IPS-NIHi7 (cell line): ENCODE data around the gene TNPO2.
"Not testable (repeated sequence)": the region's sequence is repeated elsewhere in the genome, so short reads cannot be mapped to it uniquely, and the experiment has no call there.

Experiments used
- DNase-seq: peaks from one replicate; pipeline ENCODE4 v3.0.0; 2012; ENCODE audit warnings: mixed read lengths; ENCODE audit errors: extremely low spot score

The TNPO2 gene

DNA sequence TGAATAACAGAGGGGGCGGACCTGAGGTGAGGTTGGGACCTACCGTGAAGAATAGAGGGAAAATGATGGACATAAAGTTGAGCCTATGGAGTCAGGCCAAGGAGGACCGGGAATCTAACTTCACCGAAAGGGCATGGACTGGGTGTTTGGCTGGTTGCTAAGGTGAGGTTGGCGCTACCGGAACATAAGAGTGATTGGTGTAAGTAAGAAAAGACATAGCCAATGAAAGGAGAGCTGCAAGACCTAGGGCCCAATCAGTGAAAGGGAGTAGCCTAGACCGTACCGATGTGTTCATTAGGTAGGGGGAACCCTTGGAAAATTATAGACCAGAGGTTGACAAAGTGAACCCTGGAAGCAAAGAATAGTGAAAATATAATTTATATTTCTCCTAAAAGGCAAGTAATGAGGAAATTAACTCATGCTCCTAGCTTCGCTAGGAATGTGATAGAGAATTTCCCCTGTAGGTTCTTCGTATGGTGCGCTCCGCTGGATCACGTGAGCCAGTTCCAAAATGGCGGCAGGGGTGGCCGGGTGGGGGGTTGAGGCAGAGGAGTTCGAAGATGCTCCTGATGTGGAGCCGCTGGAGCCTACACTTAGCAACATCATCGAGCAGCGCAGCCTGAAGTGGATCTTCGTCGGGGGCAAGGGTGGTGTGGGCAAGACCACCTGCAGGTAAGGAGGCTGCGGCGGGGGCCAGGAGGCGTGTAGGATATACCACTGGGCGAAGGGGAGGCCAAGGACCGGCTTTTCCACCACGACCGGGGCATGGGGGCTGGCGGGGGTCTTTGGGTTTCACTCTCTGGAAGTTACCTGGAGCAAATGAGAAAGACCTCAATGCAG lies 13.5 kb upstream of the TNPO2 start, which contains the start of gene GET3:
TSS of gene GET3 (plus strand) at position 503 of the 840 bp plus-strand sequence. CDS start at position 512, 9 bp downstream.
- peak; percentile 96 for DNase-seq

DNA sequence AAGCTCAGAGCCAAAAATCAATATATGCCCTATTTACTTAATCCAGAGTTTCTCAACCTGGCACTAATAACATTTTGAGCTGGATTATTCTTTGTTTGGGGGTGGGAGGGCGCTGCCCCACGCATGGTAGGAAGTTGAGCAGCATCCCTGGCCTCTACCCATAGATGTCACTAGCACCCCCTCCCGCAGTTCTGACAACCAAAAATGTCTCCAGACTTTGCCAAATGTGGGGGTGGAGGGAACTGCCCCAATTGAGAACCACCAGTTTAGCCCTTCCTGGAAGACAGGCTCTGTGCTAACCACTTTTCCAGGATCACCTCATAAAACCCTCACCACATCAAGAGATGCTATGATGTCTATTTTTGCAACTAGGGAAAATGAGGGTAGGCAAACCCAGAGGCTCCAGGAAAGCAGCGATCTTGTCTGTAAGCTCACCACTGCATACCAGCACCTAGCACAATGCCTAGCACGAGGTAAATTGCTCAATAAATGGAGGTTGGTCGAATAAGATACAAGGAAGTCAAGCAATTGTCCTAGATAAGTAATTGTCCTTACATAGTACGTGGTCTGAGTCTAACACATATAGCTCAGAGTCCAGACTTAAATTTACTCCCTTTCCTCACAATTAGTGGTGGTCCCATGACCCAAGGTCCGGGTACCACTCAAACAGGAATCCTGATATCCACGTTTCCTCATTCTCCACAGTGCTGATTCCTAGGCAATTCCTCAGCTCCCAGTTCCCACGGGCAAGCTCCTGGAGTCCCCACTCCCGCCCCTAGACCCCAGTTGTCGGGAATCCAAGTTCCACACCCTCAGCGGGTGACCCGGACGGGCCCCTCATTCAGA lies 9.9 kb upstream of the TNPO2 start:
- no peak for DNase-seq

DNA sequence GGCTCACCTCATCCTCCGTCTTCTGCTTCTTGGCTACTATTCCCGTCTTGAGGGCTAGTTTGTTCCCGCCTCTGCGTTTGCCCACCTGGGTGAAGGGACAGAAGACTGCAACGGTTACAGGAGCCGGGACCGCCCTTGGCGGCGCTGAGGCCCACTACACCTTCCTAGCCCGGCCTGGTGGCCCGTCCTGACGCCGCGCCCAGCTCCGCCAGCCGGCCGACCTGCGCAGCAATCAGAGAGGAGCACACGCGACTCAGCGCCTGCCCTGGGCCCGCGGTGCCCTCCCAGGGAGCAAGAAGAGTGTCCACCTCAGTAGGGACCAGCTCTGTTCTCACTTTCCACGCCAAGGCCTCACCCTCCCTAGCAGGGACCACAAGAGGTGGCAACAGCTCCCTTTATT lies 7.6 kb upstream of the TNPO2 start:
- no peak for DNase-seq

DNA sequence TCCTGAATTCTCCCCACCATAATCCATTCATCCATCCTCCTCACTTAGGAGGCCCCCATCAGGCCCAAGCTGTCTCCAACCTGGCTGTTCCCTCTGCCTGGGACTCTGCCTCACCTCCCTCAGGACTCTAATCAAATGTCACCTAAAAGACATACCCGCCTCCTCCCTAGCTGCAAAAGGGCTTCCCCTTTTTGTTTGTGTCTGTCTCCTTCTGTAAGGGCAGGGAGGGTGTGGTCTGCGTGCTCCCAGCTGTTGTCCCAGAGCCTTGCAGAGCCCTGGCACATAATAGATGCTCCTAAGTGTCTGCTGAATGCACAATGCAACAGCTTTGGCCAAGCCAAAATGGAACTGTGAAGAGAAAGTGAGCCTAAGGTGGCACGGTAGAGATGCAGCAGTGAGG lies 6.3 kb upstream of the TNPO2 start:
- no peak for DNase-seq

DNA sequence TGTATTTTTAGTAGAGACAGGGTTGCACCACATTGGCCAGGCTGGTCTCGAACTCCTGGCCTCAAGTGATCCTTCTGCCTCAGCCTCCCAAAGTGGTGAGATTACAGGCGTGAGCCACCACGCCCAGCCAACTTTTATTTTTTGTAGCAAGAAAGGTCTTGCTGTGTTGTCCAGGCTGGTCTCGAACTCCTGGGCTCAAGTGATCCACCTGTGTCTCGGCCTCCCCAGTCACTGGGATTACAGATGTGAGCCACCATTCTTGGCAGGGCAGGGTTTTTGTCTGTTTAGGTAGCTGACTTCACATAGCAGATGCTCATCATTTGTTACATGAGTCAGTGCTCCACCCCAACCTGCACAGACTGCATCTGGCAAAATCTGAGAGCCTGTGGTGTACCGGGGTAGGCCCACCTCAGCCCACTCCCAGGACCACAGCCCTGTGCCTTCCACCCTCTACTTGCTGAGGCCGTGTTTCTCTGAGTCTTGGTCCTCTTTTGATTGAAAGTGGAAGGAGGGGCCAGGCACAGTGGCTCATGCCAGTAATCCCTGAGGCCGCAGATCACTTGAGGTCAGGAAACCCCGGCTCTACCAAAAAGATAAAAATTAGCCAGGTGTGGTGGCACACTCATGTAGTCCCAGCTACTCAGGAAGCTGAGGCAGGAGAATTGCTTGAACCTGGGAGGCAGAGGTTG lies 4.2 kb upstream of the TNPO2 start:
- no peak for DNase-seq

DNA sequence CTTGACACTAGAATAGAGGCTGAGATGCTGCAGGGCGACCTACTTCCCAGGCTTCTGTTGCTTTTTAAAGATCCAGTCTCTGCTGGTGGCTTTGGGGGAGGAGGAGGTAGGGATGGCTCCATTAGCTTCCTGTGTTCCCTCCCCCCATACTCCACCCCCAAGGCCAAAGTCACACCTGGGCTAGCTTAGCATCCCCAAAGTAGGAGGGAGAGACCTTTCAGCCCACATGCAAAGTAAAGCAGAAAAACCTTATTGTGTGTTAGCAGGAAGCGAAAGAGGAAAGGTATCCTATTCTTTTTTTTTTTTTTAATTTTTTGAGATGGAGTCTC lies 3.2 kb upstream of the TNPO2 start:
- no peak for DNase-seq

DNA sequence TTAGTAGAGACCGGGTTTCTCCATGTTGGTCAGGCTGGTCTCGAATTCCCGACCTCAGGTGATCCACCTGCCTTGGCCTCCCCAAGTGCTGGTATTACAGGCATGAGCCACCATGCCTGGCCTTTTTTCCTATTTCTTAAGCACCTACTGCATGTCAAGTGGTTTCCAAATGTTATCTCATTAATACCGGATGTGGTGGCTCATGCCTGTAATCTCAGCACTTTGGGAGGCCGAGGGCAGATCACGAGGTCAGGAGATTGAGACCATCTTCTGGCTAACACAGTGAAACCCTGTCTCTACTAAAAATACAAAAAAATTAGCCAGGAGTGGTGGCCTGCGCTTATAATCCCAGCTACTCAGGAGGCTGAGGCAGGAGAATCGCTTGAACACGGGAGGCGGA lies 1.9 kb upstream of the TNPO2 start:
- not testable (repeated sequence) for DNase-seq

DNA sequence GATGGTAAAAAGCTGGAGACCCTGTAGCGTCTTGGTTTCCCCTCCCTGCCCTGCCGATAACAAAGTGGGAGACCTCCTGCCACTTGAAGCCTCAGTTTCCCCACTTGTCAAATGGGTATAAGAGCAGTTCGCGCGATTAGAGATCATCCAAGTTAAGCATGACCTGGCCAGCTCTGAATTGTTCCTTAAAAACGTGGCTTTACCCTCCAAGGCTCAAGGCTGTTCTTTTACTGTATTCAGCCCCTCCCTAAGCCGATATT lies 421 bp downstream of the TNPO2 start:
- no peak for DNase-seq

DNA sequence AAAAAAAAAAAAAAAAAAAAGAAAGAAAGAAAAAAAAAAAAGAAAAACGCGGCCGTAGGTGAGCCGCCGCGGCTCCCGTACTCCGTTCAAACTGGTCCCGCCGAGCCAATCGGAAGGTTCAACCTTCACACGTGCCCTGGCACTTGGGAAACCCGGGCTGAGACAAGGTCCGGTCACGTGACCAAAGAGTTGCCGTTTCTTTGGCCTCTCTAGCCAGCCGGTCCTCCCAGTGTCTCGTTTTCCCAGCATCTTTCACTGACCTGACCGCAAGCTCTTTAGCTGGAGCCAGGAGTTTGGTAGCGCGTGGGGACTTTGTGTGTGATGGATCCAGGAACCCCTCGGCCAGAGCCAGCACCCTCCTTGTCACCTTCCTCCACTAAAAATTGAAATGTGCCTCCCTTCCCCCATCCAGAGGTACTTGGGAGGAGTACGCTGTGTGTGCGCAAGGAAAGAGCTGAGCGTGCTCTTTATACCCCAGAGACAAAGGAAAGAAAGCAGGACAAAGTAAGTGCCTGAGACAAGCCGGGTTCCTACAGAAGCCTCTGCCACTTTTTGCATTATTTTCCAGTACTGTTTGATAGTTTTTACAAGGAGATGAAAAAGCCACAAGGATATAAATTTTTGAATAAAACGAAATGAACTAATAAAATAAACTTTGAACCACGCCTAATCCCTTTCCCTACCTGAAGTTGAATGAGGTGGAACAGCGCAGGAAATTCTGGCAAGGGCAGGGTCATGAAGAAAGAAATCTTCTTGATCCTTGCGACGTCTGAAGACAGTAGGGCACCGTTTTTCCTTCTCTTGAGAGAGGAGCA lies 959 bp downstream of the TNPO2 start:
- DNase-seq, result peak; percentile 95

DNA sequence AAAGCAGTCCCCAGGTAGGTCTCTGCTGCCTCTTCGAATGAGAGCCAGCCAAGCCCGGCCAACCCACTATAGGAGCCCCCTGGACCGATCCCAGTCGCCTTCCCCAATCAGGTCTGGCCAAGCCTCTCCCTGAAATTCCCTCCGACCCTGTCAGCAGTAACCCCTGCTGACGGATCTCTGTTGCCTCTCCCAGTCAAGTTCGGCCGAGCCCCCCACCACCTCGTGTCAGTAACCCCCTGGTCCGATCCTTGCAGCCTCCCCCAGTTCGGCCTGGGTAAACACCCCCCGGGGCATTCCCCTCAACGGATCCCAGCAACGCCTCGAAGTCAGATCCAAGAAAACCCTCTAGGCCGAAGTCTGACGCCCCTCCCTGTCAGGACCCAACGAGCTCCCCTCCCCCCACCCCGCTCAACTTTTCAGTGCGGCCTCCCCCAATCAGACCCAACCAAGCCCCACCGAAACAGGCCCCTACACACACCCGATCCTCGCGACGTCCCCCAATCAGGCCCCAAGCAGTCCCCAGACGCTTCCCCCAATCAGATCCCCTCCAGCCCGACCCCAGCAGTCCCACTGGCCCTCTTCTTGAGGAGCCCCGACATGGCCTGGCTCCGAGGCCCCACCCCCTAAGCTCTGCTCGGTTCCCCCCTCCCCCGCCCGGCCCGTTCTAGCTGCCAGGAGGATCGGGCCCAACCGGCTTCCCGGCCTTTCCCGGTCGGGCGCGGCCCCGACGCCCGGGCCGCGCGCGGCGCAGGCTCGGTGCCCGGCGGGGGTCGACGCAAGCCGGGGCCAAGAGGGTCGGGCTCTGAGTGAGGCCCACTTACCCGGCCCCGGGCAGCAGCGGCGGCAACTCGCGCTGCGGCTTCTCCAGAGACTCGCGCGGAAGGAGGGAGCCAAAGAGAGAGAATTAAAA lies 1.8 kb downstream of the TNPO2 start:
- DNase-seq, result peak; percentile 73

DNA sequence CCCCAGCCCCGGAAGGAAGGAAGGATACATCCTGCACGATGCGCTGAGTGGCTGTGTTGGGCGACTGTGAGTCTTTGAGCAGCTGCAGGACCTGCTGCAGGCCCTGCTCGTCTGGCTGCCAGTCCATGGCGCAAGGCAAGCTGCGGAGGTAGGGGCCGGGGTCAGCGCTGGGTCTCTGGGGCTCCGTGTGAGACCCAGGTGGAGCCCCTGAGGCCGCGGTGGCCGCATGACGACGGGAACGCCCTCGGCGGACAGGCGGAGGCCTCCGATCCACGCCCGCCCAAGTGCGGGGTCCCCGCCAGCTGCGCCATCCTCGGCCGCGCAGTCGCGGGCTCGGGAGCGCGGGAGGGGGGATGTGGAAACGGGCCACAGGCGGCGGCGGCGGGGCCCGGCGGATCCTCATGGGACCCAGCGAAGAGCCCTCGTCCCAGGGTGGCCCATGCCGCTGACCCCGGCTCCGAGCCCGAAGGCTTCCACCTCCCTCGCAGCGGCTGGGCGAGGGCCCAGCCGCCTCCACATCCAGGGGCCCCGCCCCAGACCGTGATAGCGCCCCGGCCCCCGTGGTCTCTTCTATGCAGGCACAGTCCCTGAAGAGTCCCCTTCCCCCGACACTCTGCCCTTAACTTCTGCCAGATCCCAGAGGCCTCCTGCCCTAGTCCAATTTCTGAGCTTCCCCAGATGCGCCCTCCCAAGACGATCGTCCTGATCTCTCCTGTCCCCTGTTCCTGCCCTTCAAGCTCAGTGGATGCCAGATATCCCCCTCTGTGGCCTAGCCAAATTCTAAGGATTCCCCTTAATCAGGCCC lies 2.7 kb downstream of the TNPO2 start:
- no peak for DNase-seq

DNA sequence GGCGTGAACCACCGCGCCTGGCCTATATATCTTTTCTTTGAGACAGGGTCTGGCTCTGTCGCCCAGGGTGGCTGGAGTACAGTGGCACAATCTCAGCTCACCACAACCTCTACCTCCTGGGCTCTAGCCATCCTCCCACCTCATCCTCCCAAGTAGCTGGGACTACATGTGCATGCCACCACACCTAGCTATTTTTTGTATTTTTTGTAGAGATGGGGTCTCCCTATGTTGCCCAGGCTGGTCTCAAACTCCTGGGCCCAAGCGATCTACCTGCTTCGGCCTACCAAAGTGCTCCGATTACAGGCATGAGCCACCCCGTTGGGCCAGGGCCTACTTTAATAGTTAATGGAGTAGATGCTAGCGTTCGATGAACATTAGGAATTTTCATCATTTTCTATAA lies 3.4 kb downstream of the TNPO2 start:
- no peak for DNase-seq

DNA sequence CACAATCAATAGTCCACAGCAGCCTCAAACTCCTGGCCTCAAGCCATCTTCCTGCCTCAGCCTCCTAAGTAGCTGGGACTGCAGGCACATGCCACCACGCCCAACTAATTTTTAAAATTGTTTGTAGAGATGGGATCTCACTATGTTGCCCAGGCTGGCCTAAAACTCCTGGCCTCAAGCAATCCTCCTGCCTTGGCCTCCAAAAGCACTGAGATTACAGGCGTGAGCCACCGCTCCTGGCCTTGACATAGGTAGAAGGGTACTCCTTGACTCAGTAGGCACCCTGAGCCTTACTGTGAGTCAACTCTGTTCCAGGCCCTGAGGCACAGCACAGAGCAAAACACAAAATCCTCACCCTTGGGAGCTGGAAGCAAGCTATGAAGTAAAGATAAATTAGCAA lies 7.8 kb downstream of the TNPO2 start:
- no peak for DNase-seq

DNA sequence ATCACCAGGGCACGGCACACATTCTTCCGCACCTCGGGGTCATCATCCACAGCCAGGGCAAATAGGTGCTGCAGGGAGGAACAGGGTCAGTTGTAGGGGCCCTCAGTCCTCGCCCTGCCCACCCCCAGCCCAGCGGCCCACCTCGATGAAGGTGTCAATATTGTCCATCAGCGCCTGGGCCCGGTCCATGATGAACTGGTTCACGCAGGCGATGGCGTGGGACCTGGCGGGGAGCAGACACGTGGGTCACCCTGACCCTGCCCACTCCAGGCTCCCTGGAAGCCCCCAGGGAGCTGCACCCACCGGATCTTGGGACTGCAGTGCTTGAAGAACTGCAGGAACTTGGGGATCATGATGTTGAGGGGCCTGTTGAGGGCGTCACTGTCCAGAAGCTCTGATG lies 8.6 kb downstream of the TNPO2 start:
- DNase-seq, result no peak

DNA sequence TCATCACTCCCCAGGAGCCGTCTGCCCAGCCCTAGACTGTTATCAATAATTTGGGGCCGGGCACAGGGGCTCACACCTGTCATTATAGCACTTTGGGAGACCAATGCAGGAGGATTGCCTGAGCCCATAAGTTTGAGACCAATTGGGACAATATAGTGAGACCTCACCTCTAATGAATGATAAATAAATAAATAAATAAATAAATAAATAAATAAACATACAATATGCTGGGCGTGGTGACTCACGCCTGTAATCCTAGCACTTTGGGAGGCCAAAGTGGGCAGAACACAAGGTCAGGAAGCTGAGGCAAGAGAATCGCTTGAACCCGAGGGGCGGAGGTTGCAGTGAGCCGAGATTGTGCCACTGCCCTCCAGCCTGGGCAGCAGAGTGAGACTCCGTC lies 10.4 kb downstream of the TNPO2 start:
- DNase-seq, result not testable (repeated sequence)

DNA sequence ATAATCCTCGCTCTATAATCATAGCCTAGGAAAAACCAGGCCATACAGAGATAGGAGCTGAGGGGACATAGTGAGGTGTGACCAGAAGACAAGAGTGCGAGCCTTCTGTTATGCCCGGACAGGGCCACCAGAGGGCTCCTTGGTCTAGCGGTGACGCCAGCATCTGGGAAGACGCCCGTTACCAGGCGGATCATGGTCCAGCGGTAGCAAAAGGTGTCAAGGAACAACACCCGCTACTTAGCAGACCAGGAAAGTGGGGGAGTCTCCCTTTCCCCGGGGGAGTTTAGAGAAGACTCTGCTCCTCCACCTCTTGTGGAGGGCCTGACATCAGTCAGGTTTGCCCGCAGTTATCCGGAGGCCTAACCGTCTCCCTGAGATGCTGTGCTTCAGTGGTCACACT lies 11.7 kb downstream of the TNPO2 start:
- DNase-seq, result not testable (repeated sequence)

DNA sequence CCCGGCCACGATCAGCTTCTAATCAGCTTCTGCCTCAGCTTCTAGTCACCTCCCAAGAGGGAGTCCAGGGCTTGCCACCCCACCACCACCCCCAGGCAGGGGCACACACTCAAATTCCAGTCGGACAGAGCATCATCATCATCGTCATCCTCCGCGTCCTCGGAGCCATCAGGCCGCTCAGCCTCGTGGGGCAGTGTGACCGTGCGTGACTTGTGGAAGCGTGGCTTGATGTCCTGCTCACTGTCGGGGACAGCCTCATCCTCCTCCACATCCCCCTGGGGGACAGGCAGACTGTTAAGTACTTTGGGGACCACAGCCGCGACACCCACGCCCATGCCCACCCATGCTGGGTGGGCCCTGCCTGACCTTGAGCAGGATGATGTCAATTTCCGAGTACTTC lies 12.5 kb downstream of the TNPO2 start:
- no peak for DNase-seq

DNA sequence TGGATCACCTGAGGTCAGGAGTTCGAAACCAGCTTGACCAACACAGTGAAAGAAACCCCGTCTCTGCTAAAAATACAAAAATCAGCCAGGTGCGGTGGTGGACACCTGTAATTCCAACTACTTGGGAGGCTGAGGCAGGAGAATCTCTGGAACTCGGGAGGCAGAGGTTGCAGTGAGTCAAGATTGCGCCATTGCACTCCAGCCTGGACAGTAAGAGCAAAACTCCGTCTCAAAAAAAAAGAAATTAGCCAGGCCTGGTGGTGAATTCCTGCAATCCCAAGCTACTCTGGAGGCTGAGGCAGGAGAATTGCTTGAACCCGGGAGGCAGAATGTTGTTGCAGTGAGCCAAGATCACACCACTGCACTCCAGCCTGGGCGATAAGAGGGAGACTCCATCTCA lies 15.1 kb downstream of the TNPO2 start:
- DNase-seq, result no peak

DNA sequence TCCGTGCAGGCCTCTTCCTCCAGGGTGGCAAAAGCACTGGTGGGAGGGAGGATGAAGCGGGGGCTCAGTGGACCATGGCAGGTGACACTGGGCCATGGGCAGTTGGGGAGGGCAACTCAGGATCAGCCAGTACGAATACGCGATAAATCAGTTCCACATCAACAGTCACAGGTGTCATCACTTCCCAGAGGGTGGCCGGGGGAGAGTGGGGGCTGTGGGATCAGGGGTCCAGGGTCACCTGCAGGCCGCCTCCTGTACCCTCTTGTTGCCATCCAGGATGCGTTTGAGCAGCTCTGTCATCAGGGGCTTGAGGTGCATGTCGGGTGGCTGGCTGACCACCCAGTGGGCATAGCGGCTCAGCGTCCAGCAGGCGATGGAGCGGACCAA lies 17.4 kb downstream of the TNPO2 start:
- no peak for DNase-seq
